Nephron progenitor cell (in vitro differentiated cells): ENCODE data around the gene EML5.
A peak's percentile ranks its signal among the peaks of the same experiment; 100 is the strongest.

ENCODE experiments used
- DNase-seq: peaks from one replicate; pipeline ENCODE4 v3.0.0; 2021
- H3K27ac Mint-ChIP-seq: 2 replicates; pipeline ENCODE4 v1.8.0; 2021; ENCODE audit warnings: mild to moderate bottlenecking, moderate library complexity, mixed read lengths
- H3K27me3 Mint-ChIP-seq: 2 replicates; pipeline ENCODE4 v1.8.0; 2021; ENCODE audit warnings: mild to moderate bottlenecking, low read depth, mixed read lengths; ENCODE audit not compliant: poor library complexity
- H3K36me3 Mint-ChIP-seq: 2 replicates; pipeline ENCODE4 v1.8.0; 2021; ENCODE audit warnings: low read depth, mixed read lengths
- H3K4me1 Mint-ChIP-seq: 2 replicates; pipeline ENCODE4 v1.8.0; 2021; ENCODE audit warnings: mixed read lengths
- H3K4me3 Mint-ChIP-seq: 2 replicates; pipeline ENCODE4 v1.8.0; 2021; ENCODE audit warnings: mild to moderate bottlenecking, moderate library complexity, mixed read lengths
- H3K9me3 Mint-ChIP-seq: 2 replicates; pipeline ENCODE4 v1.8.0; 2021; ENCODE audit warnings: mild to moderate bottlenecking, moderate library complexity, mixed read lengths
- TF ChIP-seq, protein P1 (sequence below): fragments of 200-600 bp; sonication (generic); IDR thresholded peaks from 2 replicates; pipeline ENCODE4 v1.5.0; 2021; ENCODE audit warnings: antibody characterized with exemption

The EML5 gene

DNA sequence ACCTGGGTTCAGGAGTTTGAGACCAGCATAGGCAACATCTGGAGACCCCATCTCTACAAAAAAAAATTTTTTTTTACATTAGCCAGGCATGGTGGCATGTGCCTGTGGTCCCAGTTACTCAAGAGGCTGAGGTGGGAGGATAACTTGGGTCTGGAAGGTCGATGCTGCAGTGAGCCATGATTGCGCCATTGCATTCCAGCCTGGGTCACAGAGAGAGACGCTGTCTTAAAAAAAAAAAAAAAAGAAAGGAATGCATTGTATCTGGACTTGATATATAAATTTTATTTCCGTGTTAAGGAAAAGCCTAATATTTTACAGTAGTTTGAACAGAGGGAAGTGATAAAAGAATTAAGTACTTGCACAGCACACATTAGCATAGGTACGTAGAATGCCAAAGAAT lies 132.7 kb downstream of the EML5 start:
- TF ChIP-seq, protein P1, sequence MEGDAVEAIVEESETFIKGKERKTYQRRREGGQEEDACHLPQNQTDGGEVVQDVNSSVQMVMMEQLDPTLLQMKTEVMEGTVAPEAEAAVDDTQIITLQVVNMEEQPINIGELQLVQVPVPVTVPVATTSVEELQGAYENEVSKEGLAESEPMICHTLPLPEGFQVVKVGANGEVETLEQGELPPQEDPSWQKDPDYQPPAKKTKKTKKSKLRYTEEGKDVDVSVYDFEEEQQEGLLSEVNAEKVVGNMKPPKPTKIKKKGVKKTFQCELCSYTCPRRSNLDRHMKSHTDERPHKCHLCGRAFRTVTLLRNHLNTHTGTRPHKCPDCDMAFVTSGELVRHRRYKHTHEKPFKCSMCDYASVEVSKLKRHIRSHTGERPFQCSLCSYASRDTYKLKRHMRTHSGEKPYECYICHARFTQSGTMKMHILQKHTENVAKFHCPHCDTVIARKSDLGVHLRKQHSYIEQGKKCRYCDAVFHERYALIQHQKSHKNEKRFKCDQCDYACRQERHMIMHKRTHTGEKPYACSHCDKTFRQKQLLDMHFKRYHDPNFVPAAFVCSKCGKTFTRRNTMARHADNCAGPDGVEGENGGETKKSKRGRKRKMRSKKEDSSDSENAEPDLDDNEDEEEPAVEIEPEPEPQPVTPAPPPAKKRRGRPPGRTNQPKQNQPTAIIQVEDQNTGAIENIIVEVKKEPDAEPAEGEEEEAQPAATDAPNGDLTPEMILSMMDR = no peak
- H3K4me1 Mint-ChIP-seq = no peaks in the 10 kb centered on the region

DNA sequence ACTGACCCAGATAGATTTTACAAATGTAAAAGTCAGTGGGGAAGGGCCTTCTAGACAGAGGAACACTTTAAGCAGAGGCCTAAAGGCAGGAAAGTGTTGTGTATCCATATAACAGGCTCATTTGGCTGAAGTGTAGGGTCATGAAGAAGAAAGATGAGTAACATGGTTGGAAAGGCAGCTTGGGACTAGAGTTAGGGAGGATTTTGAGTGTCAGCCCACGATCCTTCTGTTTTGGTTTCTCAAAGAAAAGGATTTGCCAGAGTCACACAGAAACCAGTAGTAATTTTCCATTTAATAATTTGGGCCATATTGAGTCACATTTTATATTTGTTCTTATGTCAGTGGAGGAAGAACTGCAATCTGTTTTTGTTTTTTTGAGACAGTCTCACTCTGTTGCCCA lies 153.5 kb downstream of the EML5 start:
- H3K4me1 Mint-ChIP-seq = no peaks in the 10 kb centered on the region

More for the DNA sequence above, 132.7 kb downstream of the EML5 start:
- Mint-ChIP-seq H3K36me3 (no peaks in the 10 kb centered on the region), H3K27me3 (peaks cover 6% of the 10 kb centered on the region), H3K27ac (no peak overlapping the region), H3K4me3 (no peak overlapping the region), H3K9me3 (peaks cover 16% of the 10 kb centered on the region)
- DNase-seq = no peak

GRCh38 chr14:88632512-88632911 lies 160.2 kb downstream of the EML5 start:
- H3K4me1 Mint-ChIP-seq = no peaks in the 10 kb centered on the region
- no peaks in the 10 kb centered on the region for H3K9me3 Mint-ChIP-seq
- peaks cover 3% of the 10 kb centered on the region for H3K27me3 Mint-ChIP-seq
- no peak overlapping the region for H3K27ac Mint-ChIP-seq
- no peak overlapping the region for H3K4me3 Mint-ChIP-seq
- TF ChIP-seq, protein P1 = no peak
- no peak for DNase-seq
- H3K36me3 Mint-ChIP-seq = no peaks in the 10 kb centered on the region

More for the DNA sequence above, 153.5 kb downstream of the EML5 start:
- Mint-ChIP-seq H3K4me3 (no peak overlapping the region), H3K27ac (peak overlapping the region; percentile 29), H3K9me3 (peaks cover 24% of the 10 kb centered on the region), H3K27me3 (peaks cover 3% of the 10 kb centered on the region), H3K36me3 (no peaks in the 10 kb centered on the region)
- TF ChIP-seq, protein P1 = no peak
- no peak for DNase-seq

- Mint-ChIP-seq H3K4me3 (no peak overlapping the region), H3K9me3 (no peaks in the 10 kb centered on the region), H3K27me3 (peaks cover 3% of the 10 kb centered on the region), H3K36me3 (no peaks in the 10 kb centered on the region), H3K4me1 (no peaks in the 10 kb centered on the region), H3K27ac (no peak overlapping the region)
- no peak for DNase-seq
- TF ChIP-seq, protein P1 = no peak
Observed at GRCh38 chr14:88631091-88631490, 161.7 kb downstream of the EML5 start.

DNA sequence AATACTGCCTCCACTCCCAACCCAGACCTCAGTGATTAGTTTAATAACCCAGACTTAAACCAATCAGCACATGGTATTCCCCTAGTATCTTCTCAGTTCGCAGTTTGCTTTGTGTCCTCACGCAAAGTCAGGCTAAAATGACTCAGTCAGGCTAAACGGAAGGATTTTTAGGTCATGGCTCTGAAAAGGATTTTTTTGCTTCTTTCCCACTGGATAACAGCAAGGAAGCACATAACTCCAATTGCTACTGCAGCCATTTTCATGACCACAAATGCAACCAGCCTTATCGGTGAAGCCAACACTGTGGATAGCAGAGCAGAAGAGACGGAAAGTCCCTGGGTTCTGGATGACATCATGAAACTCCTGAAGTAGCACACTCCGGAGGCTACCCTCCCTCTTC lies 162.2 kb downstream of the EML5 start:
- Mint-ChIP-seq H3K4me1 (no peaks in the 10 kb centered on the region), H3K27ac (no peak overlapping the region), H3K36me3 (no peaks in the 10 kb centered on the region), H3K9me3 (no peaks in the 10 kb centered on the region), H3K27me3 (no peaks in the 10 kb centered on the region), H3K4me3 (no peak overlapping the region)
- TF ChIP-seq, protein P1 = no peak
- no peak for DNase-seq

DNA sequence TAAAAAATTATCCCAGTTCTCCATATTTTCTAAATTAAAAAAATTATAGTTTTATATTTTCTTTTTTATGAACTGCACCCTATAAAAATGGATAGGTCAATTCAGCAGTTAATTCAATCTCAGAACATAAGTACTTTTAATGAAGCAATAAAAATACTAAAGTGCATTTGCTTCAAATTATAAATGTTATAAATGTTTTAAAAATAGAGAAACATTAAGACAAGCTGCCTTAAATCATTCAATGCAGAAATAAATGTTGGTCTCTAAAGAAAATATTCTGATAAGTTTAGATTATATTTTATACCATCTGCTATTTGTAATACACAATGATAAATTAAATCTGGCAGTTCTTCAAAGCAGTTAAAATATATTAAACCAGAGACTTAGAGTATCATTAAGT lies 164.3 kb downstream of the EML5 start:
- DNase-seq = no peak
- Mint-ChIP-seq H3K4me1 (no peaks in the 10 kb centered on the region), H3K27me3 (no peaks in the 10 kb centered on the region)

More for the DNA sequence above, 164.3 kb downstream of the EML5 start:
- H3K4me3 Mint-ChIP-seq = no peak overlapping the region
- H3K9me3 Mint-ChIP-seq = no peaks in the 10 kb centered on the region
- no peaks in the 10 kb centered on the region for H3K36me3 Mint-ChIP-seq
- no peak overlapping the region for H3K27ac Mint-ChIP-seq
- TF ChIP-seq, protein P1 = no peak
